Omental fat pad (tissue), 4 donors: ENCODE measurements around the gene OPRL1. TPM values are rescaled to one million over a fixed set of nuclear protein-coding genes. Genes with fewer than 3 reads are reported as not detected.

Experiments
- ATAC-seq: fragments of 150-250 bp; one replicate; pipeline ENCODE4 v1.9.1; 2016; ENCODE audit warnings: mild to moderate bottlenecking, moderate library complexity; ENCODE audit not compliant: low FRiP score
- DNase-seq: peaks from one replicate; pipeline ENCODE4 v3.0.0-alpha.2; 2019; ENCODE audit warnings: low spot score
- CTCF ChIP-seq, 3 donors: fragments of 450-650 bp; IDR thresholded peaks; one replicate each; pipeline ENCODE4 v1.5.1; 2016 to 2017; ENCODE audit warnings: antibody characterized with exemption in 3 of 3, mild to moderate bottlenecking in 3 of 3, moderate library complexity in 2 of 3
- total RNA-seq, 4 donors: library from RNA; depleted of rRNA; stranded (reverse); fragments of >200 nt; gene quantifications; one replicate each; pipeline ENCODE4 v1.1.0, GENCODE V29; 2016

The OPRL1 gene
- total RNA-seq, 4 donors from 2014 or later, result 0.96 to 4.4 (median 1.4) TPM

DNA sequence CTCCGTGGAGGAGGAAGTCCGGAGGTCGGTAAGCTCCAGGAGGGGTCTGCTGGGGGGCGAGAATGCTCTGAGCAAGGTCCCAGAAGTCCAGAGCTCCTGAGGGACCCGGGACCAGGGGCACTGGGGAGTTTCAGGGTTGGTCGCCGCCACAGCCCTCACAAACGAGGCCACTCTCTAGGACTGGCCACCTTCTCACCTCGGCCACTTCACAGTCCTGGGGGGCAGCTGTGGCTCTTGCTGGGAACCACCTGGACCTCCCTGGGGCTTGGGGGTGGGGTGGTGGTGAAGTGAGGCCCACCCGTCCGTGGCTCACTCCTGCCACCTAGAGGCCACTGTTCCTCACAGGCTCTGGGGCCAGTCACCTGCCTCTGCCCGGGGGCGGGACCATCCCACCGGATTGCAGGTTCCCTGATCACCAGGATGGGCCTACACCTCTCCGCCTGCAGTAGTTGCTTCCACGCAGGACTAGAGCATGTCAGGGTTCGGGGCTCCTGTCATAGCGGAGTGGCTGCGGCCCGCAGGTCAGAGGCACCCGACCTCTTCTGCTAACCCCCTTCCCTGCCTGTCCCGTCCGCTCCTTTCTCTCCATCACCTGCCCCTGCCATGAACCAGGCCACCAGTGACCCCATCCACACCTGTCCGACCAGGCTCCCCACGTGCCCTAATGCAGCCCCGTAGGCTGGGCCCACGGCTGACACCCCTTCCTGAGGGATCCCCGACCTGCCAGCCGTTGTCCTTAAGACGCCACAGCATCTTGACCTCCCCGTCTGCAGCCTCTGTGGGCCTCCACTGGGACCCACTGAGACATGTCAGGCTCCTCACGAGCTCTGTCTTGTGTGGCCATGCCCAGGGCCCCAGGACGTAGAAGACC, 22.0 kb upstream of the OPRL1 start:
- ATAC-seq (peak; percentile 63), DNase-seq (peak; percentile 81)
- TF ChIP-seq CTCF (IDR thresholded peaks at IDR 0.05), result peak in 1 of 3 donors; percentile 23

GRCh38 chr20:64058536-64058935, 21.3 kb upstream of the OPRL1 start:
- ATAC-seq (no peak), DNase-seq (no peak)
- TF ChIP-seq CTCF (IDR thresholded peaks at IDR 0.05), result no peak

GRCh38 chr20:64062276-64062595, 17.6 kb upstream of the OPRL1 start:
- DNase-seq (no peak), ATAC-seq (no peak)
- TF ChIP-seq CTCF (IDR thresholded peaks at IDR 0.05), result no peak

DNA sequence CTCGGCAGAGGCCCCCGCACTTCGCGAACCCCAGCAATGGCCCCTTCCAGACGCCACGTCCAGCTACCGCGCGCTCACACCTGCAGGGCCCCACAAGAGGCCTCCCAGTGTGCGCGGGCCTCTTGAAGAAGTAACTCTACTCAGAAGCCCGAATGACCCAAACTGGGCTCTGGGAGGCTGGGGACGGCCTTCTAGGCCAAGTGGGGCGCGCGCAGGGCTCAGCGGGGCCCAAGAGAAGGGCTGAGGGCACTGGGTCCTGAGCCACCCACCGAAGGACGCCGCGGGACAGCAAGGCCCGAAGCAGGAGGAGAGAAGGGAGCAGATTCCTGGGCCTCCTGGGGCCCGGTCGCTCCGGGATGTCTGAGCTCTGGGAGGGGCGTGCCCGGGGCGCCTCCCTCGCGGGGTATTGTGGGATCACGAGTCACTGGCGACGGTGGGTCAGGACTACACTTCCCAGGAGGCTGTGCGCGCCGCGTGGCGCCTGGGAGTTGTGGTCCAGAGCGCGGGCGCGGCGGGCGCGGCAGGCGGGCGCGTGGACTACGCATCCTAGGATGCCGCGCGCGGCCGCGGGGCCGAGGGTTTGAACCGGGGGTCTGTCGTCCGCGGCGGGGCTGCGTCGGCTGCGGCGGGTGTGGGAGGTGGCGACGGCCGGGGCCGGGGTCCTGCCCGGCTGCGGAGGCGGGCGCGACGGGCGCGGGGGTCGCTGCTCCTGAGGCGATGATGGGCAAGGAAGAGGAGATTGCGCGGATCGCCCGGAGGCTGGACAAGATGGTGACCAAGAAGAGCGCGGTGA, 17.1 kb upstream of the OPRL1 start, which contains the start of gene TCEA2:
TCEA2 (plus strand) TSS at position 603 of the 793 bp plus-strand sequence; CDS start at position 718, 115 bp downstream.
- DNase-seq, result peak; percentile 85
- peak; percentile 92 for ATAC-seq
- TF ChIP-seq CTCF (IDR thresholded peaks at IDR 0.05), result no peak

DNA sequence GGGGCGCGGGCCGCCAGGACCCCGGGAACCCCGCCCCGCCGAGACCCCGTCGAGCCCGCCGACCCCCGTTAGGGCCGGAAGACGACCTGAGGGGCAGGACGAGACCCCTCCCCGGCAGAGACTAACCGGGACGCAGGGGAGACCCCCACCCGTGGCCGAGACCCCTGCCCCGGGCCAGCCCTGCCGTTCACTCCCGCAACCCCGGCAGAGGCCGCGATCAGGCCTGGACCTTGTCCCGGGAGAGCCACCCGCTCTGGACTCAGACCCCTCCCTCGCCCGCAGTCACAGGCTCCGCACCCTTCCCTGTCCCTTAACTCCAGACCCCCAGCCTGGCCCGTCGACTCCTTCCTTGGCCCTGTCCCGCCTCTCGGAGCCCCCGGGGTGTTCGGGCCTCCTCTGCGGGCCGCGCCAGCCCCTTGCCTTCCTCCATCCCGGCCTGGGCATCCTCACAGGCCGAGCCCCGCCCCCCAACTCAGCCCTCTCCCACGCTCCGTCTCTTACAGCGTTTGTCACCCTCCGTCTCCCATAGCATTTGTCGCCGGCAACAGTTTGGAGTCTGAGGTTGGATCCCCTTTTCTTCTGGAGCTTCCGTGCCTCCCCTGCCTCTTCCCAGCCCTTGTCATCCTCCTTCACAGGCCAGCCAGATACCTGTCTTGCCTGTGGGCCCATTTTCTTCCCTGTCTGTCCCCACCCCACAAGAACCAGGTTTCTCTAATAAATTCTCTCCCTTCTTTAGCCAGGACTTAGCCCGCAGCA, 16.3 kb upstream of the OPRL1 start:
- ATAC-seq (peak; percentile 35), DNase-seq (no peak)
- TF ChIP-seq CTCF (IDR thresholded peaks at IDR 0.05), result no peak

DNA sequence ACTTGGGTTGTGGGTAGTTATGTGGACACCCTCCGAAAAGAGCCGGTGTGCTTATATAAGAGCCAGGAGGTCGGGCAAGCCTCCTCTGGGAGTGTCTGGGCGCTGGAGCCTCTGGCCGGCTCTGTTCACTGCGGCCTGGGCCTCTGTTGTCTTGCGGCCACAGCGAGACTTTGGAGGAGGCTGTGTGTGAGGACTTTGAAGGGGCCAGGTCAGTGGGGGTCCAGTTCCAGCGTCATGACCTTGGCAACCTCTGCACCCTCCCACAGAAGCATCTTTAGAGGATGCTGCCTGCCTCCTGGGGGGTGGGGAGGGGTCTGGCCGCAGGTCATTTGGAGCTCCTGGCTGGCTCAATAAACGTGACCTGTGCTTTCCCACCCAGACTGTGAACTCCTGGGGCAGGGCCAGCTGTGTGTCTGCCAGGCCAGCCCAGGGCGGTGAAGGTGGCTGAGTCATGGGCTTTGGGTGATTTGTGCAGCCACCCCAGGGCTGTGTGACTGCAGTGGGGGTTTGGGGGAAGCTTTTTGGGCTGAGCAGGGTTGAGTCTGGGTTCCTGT, 15.7 kb upstream of the OPRL1 start:
- DNase-seq (no peak), ATAC-seq (peak; percentile 26)
- no peak for TF ChIP-seq CTCF (IDR thresholded peaks at IDR 0.05)
